ENCODE data around the gene LZIC. TPM values are rescaled to one million over a fixed set of nuclear protein-coding genes. Genes with fewer than 3 reads are reported as not detected.

Gene LZIC
- 30.1 and 32.2 TPM in 2 replicates for total RNA-seq (2012; rRNA removed)

DNA sequence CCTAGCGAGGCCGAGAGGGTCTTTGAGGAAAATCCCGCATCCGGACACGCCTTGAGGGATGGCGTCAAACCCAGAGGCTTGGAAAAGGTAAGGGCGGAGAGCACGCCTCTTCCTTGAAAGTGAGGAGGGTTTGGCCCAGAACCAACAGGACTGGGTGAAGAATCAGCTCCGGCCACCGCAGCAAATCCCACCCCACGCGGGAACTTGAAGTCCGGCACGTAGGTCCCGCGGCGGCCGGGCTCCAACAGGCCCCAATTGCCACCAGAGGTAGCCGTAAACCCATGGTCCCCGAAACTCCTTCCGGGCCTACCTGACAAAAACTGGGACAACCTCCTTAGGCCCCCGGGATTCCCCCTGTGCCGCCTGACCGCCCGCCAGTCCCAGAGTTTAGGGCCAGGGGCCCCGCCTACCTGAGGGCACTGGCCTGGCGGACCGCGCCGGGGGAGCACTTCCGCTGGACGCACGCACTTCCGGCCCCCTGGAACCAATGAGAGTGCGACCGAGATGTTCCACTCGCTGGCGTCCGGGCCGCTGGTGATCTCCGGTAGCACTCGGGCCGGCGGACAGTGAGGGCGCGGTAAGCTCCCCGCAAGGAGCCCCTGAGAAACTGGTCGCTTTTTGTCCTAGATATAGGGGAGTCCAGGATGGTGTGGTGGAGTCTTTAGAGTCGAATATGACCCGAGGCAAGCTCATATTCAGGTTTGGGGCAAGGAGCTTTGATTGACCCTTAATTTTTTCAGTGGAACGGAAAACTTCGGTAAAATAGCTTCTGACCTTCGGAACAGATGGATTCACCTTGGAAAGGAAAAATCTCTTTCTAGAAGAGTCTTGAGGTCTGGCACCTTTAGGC is at the start of gene LZIC, which contains the start of gene NMNAT1:
Gene LZIC (minus strand): TSS at position 453 of the 850 bp plus-strand sequence. CDS start 6,772 bp downstream, outside the sequence.
Gene NMNAT1 (plus strand): TSS at position 537 of the 850 bp plus-strand sequence. CDS start 28,599 bp downstream, outside the sequence.
- H3K4me1 ChIP-seq (ENCODE audit: control insufficient read depth, insufficient read depth, low read length), result peaks cover 3% of the 10 kb centered on the region
- peak within 1 kb of the TSS; percentile 97 for H3K9ac ChIP-seq (ENCODE audit: low read depth, low read length)
- H3K9me3 ChIP-seq (replicated peaks; ENCODE audit: low read length), result no peaks in the 10 kb centered on the region
- H3K4me3 ChIP-seq (ENCODE audit: low read length), result peak within 1 kb of the TSS; percentile 97
- no peaks in the 10 kb centered on the region for H3K27me3 ChIP-seq (ENCODE audit: control insufficient read depth, insufficient read depth, low read length)
- H3K36me3 ChIP-seq (ENCODE audit: insufficient read depth, low read length), result peaks cover 14% of the 10 kb centered on the region
- peak within 1 kb of the TSS; percentile 94 for H3K4me2 ChIP-seq (ENCODE audit: low read length)

DNA sequence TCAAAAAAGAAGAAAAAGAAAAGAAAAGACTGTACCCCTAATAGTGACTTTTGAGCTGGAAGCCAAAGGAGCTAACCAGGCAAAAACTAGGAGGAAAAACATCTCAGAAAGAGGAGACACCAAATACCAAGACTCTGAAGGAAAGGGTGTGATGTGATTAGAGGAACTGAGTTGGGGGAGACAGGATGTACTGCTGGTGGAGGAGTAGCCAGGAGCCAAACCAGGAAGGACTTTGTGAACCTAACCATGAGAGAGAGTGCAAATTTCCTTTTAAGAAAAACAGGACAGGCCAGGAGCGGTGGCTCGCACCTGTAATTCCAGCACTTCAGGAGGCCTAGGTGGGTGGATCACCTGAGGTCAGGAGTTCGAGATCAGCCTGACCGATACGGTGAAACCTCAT is 49.7 kb upstream of the LZIC start:
- Histone ChIP-seq H3K4me1 (ENCODE audit: control insufficient read depth, insufficient read depth, low read length) (peaks cover 3% of the 10 kb centered on the region), H3K9me3 (replicated peaks; ENCODE audit: low read length) (no peaks in the 10 kb centered on the region), H3K4me3 (ENCODE audit: low read length) (no peak overlapping the region), H3K9ac (ENCODE audit: low read depth, low read length) (no peak overlapping the region), H3K27me3 (ENCODE audit: control insufficient read depth, insufficient read depth, low read length) (peaks cover 10% of the 10 kb centered on the region), H3K4me2 (ENCODE audit: low read length) (no peak overlapping the region), H3K36me3 (ENCODE audit: insufficient read depth, low read length) (no peaks in the 10 kb centered on the region)

DNA sequence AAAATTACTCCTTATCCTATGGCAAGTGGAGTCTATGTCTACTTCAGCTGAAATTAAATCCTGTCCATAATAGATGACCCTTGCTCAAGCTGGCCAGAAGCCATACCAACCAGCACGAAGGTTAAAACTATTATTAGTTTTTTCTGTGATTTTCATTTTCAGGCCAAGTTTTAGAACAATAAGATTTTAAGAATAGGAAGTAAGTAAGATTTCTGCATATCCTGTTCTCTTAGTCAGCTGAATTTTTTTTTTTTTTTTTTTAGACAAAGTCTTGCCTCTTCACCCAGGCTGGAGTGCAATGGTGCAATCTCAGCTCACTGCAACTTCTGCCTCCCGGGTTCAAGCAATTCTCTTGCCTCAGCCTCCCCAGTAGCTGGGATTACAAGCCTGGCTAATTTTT is 47.8 kb upstream of the LZIC start:
- Histone ChIP-seq H3K4me2 (ENCODE audit: low read length) (no peak overlapping the region), H3K9me3 (replicated peaks; ENCODE audit: low read length) (no peaks in the 10 kb centered on the region), H3K36me3 (ENCODE audit: insufficient read depth, low read length) (no peaks in the 10 kb centered on the region), H3K4me3 (ENCODE audit: low read length) (no peak overlapping the region), H3K4me1 (ENCODE audit: control insufficient read depth, insufficient read depth, low read length) (no peaks in the 10 kb centered on the region), H3K9ac (ENCODE audit: low read depth, low read length) (no peak overlapping the region), H3K27me3 (ENCODE audit: control insufficient read depth, insufficient read depth, low read length) (no peaks in the 10 kb centered on the region)

DNA sequence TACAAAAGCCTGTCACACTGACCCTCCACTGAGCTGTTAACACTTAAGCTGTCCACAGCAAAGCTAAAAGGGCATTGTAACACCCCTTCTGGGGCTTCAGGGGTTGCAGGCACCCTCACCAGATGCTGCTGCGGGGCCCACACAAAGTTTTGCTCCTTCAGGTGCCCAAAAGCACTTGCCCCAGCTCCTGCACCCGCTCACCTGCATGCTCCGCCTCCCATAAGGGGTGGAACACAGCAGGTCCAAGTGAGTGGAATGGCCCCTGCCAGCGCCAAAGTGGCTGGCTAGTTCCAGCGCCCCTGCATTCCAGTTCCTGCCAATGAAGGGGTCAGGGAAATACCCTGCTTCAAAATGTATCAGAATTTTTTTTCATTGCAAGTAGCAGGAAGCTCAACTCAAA is 46.6 kb upstream of the LZIC start:
- no peak overlapping the region for H3K9ac ChIP-seq (ENCODE audit: low read depth, low read length)
- H3K4me3 ChIP-seq (ENCODE audit: low read length), result no peak overlapping the region
- peaks cover 6% of the 10 kb centered on the region for H3K36me3 ChIP-seq (ENCODE audit: insufficient read depth, low read length)
- H3K4me2 ChIP-seq (ENCODE audit: low read length), result no peak overlapping the region
- H3K9me3 ChIP-seq (replicated peaks; ENCODE audit: low read length), result no peaks in the 10 kb centered on the region
- H3K27me3 ChIP-seq (ENCODE audit: control insufficient read depth, insufficient read depth, low read length), result no peaks in the 10 kb centered on the region
- H3K4me1 ChIP-seq (ENCODE audit: control insufficient read depth, insufficient read depth, low read length), result no peaks in the 10 kb centered on the region

DNA sequence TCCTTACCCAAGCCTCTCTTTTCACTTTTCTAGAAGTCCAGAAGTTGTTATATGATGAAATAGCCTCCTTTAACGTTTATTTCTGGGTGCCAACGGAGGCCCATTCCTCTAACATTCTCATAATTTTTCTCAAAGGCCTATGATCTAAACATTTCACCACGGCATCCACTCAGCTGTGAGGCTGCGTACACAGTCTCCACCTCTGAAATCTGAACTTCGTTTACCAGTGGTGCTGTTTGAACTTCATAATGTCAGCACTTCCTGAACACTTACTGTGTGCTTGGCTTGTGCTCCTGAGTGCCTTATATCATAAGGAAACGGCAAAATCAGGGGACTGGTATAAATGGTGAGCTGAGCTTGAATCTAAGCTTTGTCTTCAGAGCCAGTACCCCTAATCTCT is 41.8 kb upstream of the LZIC start:
- no peak overlapping the region for H3K4me3 ChIP-seq (ENCODE audit: low read length)
- peaks cover 23% of the 10 kb centered on the region for H3K36me3 ChIP-seq (ENCODE audit: insufficient read depth, low read length)
- H3K9ac ChIP-seq (ENCODE audit: low read depth, low read length), result no peak overlapping the region
- H3K4me2 ChIP-seq (ENCODE audit: low read length), result no peak overlapping the region
- H3K4me1 ChIP-seq (ENCODE audit: control insufficient read depth, insufficient read depth, low read length), result no peaks in the 10 kb centered on the region
- H3K9me3 ChIP-seq (replicated peaks; ENCODE audit: low read length), result no peaks in the 10 kb centered on the region
- no peaks in the 10 kb centered on the region for H3K27me3 ChIP-seq (ENCODE audit: control insufficient read depth, insufficient read depth, low read length)

DNA sequence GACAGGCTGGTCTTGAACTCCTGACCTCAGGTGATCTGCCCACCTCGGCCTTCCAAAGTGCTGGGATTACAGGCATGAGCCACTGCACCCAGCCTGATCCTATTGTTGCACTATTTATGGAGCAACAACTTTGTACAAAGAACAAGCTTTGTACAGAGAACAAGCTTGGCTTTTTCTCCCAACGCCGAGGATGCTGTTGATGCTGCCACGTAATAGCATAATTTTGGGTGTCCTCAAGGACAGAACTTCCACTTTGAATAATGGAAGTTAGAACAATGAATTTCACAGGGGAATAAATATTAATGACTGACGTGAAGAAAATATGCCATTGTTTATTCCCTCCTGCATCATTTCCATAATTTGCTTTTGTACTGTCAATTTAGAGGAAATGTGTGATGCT is 41.1 kb upstream of the LZIC start:
- Histone ChIP-seq H3K4me2 (ENCODE audit: low read length) (no peak overlapping the region), H3K4me3 (ENCODE audit: low read length) (no peak overlapping the region), H3K36me3 (ENCODE audit: insufficient read depth, low read length) (peaks cover 23% of the 10 kb centered on the region), H3K27me3 (ENCODE audit: control insufficient read depth, insufficient read depth, low read length) (no peaks in the 10 kb centered on the region), H3K9me3 (replicated peaks; ENCODE audit: low read length) (no peaks in the 10 kb centered on the region), H3K4me1 (ENCODE audit: control insufficient read depth, insufficient read depth, low read length) (no peaks in the 10 kb centered on the region), H3K9ac (ENCODE audit: low read depth, low read length) (no peak overlapping the region)

DNA sequence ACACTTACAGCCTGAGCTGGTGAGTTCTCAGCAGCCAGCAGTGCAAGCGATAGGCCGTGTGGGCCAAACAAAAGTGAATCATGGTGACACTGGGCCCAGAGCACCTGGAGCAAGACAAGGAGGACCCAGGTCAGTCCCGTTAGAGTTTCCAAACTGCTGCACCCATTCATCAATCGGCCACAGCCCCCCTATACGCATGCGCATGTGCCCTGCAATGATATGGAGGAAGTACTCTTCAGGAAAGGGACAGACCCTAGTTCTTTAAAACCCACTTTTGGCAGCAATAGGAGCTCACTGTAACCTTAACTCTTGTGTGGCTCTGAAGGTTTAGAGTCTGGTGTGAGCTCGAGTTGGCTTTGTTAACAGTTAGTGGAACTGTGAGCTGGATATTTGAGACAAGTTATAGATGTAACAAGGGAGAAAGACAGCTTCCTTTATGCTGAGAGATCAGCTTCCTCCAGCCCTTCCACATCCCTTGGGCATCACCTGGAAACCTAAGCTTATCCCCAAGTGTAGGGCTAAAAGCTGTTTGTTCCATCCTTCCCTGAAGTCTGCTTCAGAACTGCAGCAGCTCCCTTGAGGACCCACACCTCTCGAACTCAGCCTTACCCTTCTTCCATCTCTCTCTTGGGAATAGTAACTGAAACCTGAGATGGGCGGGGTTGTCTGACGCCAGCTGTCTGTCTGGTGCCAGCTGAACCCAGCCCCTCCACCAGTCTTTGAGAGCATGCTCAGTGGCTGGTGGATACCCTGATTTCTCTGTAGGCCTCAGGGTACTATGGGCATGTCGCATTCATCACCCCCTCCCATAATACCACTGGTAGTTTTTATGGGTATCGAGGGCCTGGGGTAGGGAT is 17.7 kb upstream of the LZIC start:
- Histone ChIP-seq H3K4me3 (ENCODE audit: low read length) (no peak overlapping the region), H3K4me1 (ENCODE audit: control insufficient read depth, insufficient read depth, low read length) (peaks cover 11% of the 10 kb centered on the region), H3K9ac (ENCODE audit: low read depth, low read length) (no peak overlapping the region), H3K9me3 (replicated peaks; ENCODE audit: low read length) (no peaks in the 10 kb centered on the region), H3K36me3 (ENCODE audit: insufficient read depth, low read length) (no peaks in the 10 kb centered on the region), H3K27me3 (ENCODE audit: control insufficient read depth, insufficient read depth, low read length) (no peaks in the 10 kb centered on the region), H3K4me2 (ENCODE audit: low read length) (no peak overlapping the region)

DNA sequence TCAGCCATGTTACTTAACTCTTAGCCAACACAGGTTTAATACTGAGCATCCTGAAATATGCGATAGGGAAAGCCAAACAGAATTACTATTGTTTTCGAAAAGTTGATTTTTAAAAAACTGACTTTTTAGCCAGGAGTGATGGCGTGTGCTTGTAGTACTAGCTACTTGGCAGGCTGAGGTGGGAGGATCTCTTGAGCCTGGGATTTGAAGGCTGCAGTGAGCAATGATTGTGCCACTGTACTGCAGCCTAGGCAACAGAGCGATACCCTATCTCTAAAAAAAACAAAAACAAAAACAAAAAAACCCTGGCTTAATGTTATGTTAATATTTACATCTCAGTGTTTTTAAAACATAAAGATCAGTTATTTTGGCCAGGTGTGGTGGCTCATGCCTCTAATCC is 16.8 kb upstream of the LZIC start:
- no peaks in the 10 kb centered on the region for H3K36me3 ChIP-seq (ENCODE audit: insufficient read depth, low read length)
- no peak overlapping the region for H3K4me3 ChIP-seq (ENCODE audit: low read length)
- H3K9me3 ChIP-seq (replicated peaks; ENCODE audit: low read length), result no peaks in the 10 kb centered on the region
- peaks cover 11% of the 10 kb centered on the region for H3K4me1 ChIP-seq (ENCODE audit: control insufficient read depth, insufficient read depth, low read length)
- no peaks in the 10 kb centered on the region for H3K27me3 ChIP-seq (ENCODE audit: control insufficient read depth, insufficient read depth, low read length)
- H3K4me2 ChIP-seq (ENCODE audit: low read length), result no peak overlapping the region
- no peak overlapping the region for H3K9ac ChIP-seq (ENCODE audit: low read depth, low read length)

DNA sequence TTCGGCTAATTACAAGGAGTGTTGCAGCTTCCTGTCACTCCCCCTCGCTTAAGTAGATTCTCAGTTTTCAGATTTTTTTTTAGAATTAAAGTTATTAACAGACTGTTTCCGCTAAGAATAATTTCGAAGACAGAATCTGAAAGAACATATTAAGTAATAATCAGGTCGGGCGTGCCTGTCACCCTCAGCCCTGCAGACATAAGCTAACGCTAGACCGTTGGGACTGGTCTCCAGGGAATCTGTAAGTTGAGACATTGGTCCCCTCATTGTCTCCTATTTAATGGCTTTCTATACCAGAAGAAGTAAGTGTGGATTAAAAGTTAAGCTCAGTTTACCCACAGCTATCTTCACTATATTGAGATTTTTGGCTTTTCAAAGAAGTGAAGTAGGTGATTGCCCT is 14.5 kb upstream of the LZIC start:
- Histone ChIP-seq H3K4me1 (ENCODE audit: control insufficient read depth, insufficient read depth, low read length) (peaks cover 11% of the 10 kb centered on the region), H3K4me3 (ENCODE audit: low read length) (no peak overlapping the region), H3K9ac (ENCODE audit: low read depth, low read length) (no peak overlapping the region), H3K36me3 (ENCODE audit: insufficient read depth, low read length) (no peaks in the 10 kb centered on the region), H3K27me3 (ENCODE audit: control insufficient read depth, insufficient read depth, low read length) (no peaks in the 10 kb centered on the region), H3K4me2 (ENCODE audit: low read length) (no peak overlapping the region), H3K9me3 (replicated peaks; ENCODE audit: low read length) (no peaks in the 10 kb centered on the region)

- Histone ChIP-seq H3K4me1 (ENCODE audit: control insufficient read depth, insufficient read depth, low read length) (peaks cover 7% of the 10 kb centered on the region), H3K36me3 (ENCODE audit: insufficient read depth, low read length) (peaks cover 9% of the 10 kb centered on the region), H3K9ac (ENCODE audit: low read depth, low read length) (no peak overlapping the region), H3K27me3 (ENCODE audit: control insufficient read depth, insufficient read depth, low read length) (no peaks in the 10 kb centered on the region), H3K9me3 (replicated peaks; ENCODE audit: low read length) (no peaks in the 10 kb centered on the region), H3K4me2 (ENCODE audit: low read length) (no peak overlapping the region), H3K4me3 (ENCODE audit: low read length) (no peak overlapping the region)
These were observed 3.1 kb upstream of the LZIC start for GRCh38 chr1:9946315-9946714.

DNA sequence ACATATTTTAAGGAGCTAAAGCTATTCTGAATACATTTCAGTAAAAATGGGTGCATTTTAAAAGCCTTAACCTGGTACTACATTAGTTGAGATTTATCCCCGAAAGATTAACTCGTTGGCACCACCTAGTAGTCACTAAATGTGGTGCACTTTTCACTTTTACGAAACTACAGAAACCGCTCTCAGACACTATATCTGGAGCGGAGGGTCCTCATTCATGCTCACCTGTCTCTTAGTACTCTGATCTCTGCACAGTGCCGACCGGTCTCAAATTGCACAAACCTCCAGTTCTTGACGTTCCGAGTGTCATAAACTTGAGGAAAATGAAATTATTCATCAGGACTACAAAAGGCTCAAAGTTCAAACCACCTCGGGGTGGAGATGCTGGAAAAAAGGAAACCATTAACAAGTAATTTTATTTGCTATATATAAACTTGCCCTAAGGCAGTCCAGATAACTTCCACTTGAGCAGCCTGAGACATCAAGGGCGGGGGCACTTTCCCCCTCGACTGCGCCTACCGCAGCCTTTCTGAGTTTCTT is 722 bp downstream of the LZIC start:
- Histone ChIP-seq H3K27me3 (ENCODE audit: control insufficient read depth, insufficient read depth, low read length) (no peaks in the 10 kb centered on the region), H3K9ac (ENCODE audit: low read depth, low read length) (peak overlapping the region; percentile 97), H3K4me1 (ENCODE audit: control insufficient read depth, insufficient read depth, low read length) (peaks cover 3% of the 10 kb centered on the region), H3K4me2 (ENCODE audit: low read length) (peak overlapping the region; percentile 94), H3K9me3 (replicated peaks; ENCODE audit: low read length) (no peaks in the 10 kb centered on the region), H3K36me3 (ENCODE audit: insufficient read depth, low read length) (peaks cover 7% of the 10 kb centered on the region), H3K4me3 (ENCODE audit: low read length) (peak overlapping the region; percentile 97)
